ENCODE measurements around the gene SLC39A9.

Gene SLC39A9

GRCh38 chr14:69505338-69506240 lies 107.1 kb downstream of the SLC39A9 start:
- DNase-seq = no peak

- no peak for DNase-seq
These were observed 107.7 kb downstream of the SLC39A9 start for GRCh38 chr14:69506241-69506595.
